CD4-positive, alpha-beta T cell treated with Interferon alpha-2 for 1 hour (primary cell): Measurements from ENCODE around the gene TMPRSS13.
"Not testable (repeated sequence)": the region's sequence is repeated elsewhere in the genome, so short reads cannot be mapped to it uniquely, and the experiment has no call there.

Experiments
- DNase-seq, 2 donors: peaks; one replicate each; pipeline ENCODE4 v3.0.0-alpha.2; 2020 to 2022

The TMPRSS13 gene

GRCh38 chr11:117928446-117929141 is 608 bp downstream of the TMPRSS13 start:
- DNase-seq = no peak

GRCh38 chr11:117927926-117928325 is 1.3 kb downstream of the TMPRSS13 start:
- DNase-seq = no peak

- not testable (repeated sequence) for DNase-seq
These were observed 3.0 kb downstream of the TMPRSS13 start for GRCh38 chr11:117926166-117926565.

GRCh38 chr11:117925198-117925925 is 3.8 kb downstream of the TMPRSS13 start:
- no peak for DNase-seq

GRCh38 chr11:117924631-117925170 is 4.5 kb downstream of the TMPRSS13 start:
- DNase-seq = no peak

GRCh38 chr11:117923773-117924172 is 5.4 kb downstream of the TMPRSS13 start:
- no peak for DNase-seq

GRCh38 chr11:117923275-117923674 is 5.9 kb downstream of the TMPRSS13 start:
- DNase-seq = no peak

- DNase-seq = no peak
These were observed 7.3 kb downstream of the TMPRSS13 start for GRCh38 chr11:117921893-117922292.

GRCh38 chr11:117921456-117921855 is 7.7 kb downstream of the TMPRSS13 start:
- DNase-seq = no peak

- DNase-seq = no peak
These were observed 9.4 kb downstream of the TMPRSS13 start for GRCh38 chr11:117919781-117920221.

- no peak for DNase-seq
These were observed 9.9 kb downstream of the TMPRSS13 start for GRCh38 chr11:117919341-117919740.

GRCh38 chr11:117918366-117919255 is 10.6 kb downstream of the TMPRSS13 start:
- DNase-seq = no peak

- no peak for DNase-seq
These were observed 11.5 kb downstream of the TMPRSS13 start for GRCh38 chr11:117917591-117918151.

GRCh38 chr11:117916956-117917355 is 12.2 kb downstream of the TMPRSS13 start:
- DNase-seq = no peak

- no peak for DNase-seq
These were observed 13.4 kb downstream of the TMPRSS13 start for GRCh38 chr11:117915672-117916235.

- no peak for DNase-seq
These were observed 14.1 kb downstream of the TMPRSS13 start for GRCh38 chr11:117914991-117915618.

GRCh38 chr11:117914398-117914761 is 14.8 kb downstream of the TMPRSS13 start:
- DNase-seq = no peak

GRCh38 chr11:117913736-117914397 is 15.3 kb downstream of the TMPRSS13 start:
- no peak for DNase-seq

- no peak for DNase-seq
These were observed 16.7 kb downstream of the TMPRSS13 start for GRCh38 chr11:117912497-117912896.

GRCh38 chr11:117911694-117912093 is 17.5 kb downstream of the TMPRSS13 start:
- DNase-seq = no peak

- no peak for DNase-seq
These were observed 18.1 kb downstream of the TMPRSS13 start for GRCh38 chr11:117910941-117911655.
